ENCODE data around the gene ASB5. TPM values are rescaled to one million over a fixed set of nuclear protein-coding genes. Genes with fewer than 3 reads are reported as not detected.

ASB5 gene
- total and polyA plus RNA-seq, 10 of the 15 experiments (the other 5 are each of a cell fraction or from before 2014, with no cell fraction given): not detected

DNA sequence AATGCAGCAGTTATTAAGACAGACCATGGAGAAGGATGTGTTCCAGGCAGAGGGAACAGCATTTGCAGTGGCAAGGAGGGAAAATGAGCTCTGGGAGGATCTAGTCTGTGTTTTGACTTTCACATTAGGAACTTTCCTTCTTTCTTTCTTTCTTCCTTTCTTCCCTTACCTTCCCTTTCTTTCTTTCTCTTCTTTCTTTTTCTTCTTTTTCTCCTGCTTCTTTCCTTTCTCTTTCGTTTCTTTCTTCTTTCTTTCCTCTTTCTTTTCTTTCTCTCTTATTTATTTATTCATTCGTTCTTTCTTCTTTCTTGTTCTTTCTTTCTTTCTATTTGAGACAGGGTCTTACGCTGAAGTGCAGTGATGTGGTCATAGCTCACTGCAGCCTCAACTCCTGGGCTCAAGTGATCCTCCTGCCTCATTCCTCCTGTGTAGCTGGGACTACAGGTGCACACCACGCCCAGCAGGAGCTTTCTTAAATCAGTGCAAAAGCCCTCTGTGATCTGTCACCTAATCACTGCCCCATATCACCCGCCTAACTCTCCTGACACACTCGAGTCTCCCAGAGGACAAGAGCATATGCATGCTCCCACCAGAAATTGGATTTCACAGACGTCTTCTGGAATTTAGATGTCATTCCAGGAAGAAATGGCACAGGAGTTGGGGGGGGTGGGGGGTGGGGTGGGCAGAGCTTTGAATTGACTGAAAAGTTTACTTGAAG, 58.3 kb downstream of the ASB5 start:
- Histone ChIP-seq H3K4me3 (no peak overlapping the region), H3K4me1 (ENCODE audit: control insufficient read depth, insufficient read depth, low read length) (no peaks in the 10 kb centered on the region), H3K27me3 (replicated peaks in 1 of 2; ENCODE audit: control insufficient read depth in 2 of 2, insufficient read depth in 2 of 2, low read length in 1 of 2) (no peaks in the 10 kb centered on the region; a peak in 1 of 4 replicates), H3K9ac (ENCODE audit: control insufficient read depth, insufficient read depth, low read length) (no peak overlapping the region), H3K27ac (ENCODE audit: control insufficient read depth, insufficient read depth) (no peak overlapping the region), H4K20me1 (ENCODE audit: control insufficient read depth, insufficient read depth) (no peaks in the 10 kb centered on the region), H3K36me3 (ENCODE audit: control insufficient read depth in 2 of 2, insufficient read depth in 2 of 2, low read length in 1 of 2) (no peaks in the 10 kb centered on the region), H3K9me3 (replicated peaks; ENCODE audit: control insufficient read depth, insufficient read depth, low read length) (no peaks in the 10 kb centered on the region), H3K79me2 (ENCODE audit: control insufficient read depth, insufficient read depth, low read length) (no peaks in the 10 kb centered on the region), H3K4me2 (ENCODE audit: control insufficient read depth, insufficient read depth) (no peak overlapping the region), H2AFZ (ENCODE audit: control insufficient read depth, low read depth, low read length) (no peak overlapping the region)
- no TSS peak for BruUV-seq (replicated peaks)
- intact Hi-C loops (cut with micrococcal nuclease; ENCODE audit: unreplicated experiment) (no loop called here), in situ Hi-C loops (cut with MboI) (no loop called here)
- ChIA-PET POLR2A (no interaction called here), RAD21 (ENCODE audit: unreplicated experiment) (no interaction called here), SMC1A (ENCODE audit: uncharacterized antibody, unreplicated experiment) (interaction anchor here (1.3 kb wide), 1 partner anchor 9 kb away, joined by 3 read pairs; no protein-coding TSS in a partner anchor), CTCF (interaction anchor here (1.1 kb wide), 2 partner anchors 9 to 16 kb away, joined by 3 to 6 read pairs; partner anchors contain the start of gene SPATA4)
- WGBS (ENCODE audit: insufficient coverage, insufficient replicate concordance, low lambda C conversion rate, missing lambda C conversion rate): 56% methylated on average over 7 of the region's 7 CpGs
- no peak for FAIRE-seq
- ATAC-seq: no peak
- no peak for DNase-seq (ENCODE audit: low read depth, low spot score)
- no peak for TF ChIP-seq NFIC (IDR thresholded peaks at IDR 0.05; ENCODE audit: low read depth, low read length)
- no peak for TF ChIP-seq KDM1A (IDR thresholded peaks at IDR 0.05; ENCODE audit: borderline replicate concordance)
- no peak for TF ChIP-seq KAT2A (conservative IDR thresholded peaks at IDR 0.05; ENCODE audit: control insufficient read depth, low read depth, low read length)
- TF ChIP-seq ATF7 (IDR thresholded peaks at IDR 0.05; ENCODE audit: low read depth): no peak
- TF ChIP-seq, protein P1, sequence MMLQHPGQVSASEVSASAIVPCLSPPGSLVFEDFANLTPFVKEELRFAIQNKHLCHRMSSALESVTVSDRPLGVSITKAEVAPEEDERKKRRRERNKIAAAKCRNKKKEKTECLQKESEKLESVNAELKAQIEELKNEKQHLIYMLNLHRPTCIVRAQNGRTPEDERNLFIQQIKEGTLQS (IDR thresholded peaks at IDR 0.05; ENCODE audit: borderline replicate concordance, extremely low read depth, low read depth, low read length): no peak
- TF ChIP-seq, protein P2, sequence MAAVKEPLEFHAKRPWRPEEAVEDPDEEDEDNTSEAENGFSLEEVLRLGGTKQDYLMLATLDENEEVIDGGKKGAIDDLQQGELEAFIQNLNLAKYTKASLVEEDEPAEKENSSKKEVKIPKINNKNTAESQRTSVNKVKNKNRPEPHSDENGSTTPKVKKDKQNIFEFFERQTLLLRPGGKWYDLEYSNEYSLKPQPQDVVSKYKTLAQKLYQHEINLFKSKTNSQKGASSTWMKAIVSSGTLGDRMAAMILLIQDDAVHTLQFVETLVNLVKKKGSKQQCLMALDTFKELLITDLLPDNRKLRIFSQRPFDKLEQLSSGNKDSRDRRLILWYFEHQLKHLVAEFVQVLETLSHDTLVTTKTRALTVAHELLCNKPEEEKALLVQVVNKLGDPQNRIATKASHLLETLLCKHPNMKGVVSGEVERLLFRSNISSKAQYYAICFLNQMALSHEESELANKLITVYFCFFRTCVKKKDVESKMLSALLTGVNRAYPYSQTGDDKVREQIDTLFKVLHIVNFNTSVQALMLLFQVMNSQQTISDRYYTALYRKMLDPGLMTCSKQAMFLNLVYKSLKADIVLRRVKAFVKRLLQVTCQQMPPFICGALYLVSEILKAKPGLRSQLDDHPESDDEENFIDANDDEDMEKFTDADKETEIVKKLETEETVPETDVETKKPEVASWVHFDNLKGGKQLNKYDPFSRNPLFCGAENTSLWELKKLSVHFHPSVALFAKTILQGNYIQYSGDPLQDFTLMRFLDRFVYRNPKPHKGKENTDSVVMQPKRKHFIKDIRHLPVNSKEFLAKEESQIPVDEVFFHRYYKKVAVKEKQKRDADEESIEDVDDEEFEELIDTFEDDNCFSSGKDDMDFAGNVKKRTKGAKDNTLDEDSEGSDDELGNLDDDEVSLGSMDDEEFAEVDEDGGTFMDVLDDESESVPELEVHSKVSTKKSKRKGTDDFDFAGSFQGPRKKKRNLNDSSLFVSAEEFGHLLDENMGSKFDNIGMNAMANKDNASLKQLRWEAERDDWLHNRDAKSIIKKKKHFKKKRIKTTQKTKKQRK (IDR thresholded peaks at IDR 0.05; ENCODE audit: low read depth, low read length): no peak
- no peak for TF ChIP-seq TBL1XR1 (IDR thresholded peaks at IDR 0.05; ENCODE audit: low read depth, low read length)
- TF ChIP-seq, protein P3, sequence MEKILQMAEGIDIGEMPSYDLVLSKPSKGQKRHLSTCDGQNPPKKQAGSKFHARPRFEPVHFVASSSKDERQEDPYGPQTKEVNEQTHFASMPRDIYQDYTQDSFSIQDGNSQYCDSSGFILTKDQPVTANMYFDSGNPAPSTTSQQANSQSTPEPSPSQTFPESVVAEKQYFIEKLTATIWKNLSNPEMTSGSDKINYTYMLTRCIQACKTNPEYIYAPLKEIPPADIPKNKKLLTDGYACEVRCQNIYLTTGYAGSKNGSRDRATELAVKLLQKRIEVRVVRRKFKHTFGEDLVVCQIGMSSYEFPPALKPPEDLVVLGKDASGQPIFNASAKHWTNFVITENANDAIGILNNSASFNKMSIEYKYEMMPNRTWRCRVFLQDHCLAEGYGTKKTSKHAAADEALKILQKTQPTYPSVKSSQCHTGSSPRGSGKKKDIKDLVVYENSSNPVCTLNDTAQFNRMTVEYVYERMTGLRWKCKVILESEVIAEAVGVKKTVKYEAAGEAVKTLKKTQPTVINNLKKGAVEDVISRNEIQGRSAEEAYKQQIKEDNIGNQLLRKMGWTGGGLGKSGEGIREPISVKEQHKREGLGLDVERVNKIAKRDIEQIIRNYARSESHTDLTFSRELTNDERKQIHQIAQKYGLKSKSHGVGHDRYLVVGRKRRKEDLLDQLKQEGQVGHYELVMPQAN (conservative IDR thresholded peaks at IDR 0.05): no peak
- TF ChIP-seq, protein P4, sequence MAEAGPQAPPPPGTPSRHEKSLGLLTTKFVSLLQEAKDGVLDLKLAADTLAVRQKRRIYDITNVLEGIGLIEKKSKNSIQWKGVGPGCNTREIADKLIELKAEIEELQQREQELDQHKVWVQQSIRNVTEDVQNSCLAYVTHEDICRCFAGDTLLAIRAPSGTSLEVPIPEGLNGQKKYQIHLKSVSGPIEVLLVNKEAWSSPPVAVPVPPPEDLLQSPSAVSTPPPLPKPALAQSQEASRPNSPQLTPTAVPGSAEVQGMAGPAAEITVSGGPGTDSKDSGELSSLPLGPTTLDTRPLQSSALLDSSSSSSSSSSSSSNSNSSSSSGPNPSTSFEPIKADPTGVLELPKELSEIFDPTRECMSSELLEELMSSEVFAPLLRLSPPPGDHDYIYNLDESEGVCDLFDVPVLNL (IDR thresholded peaks at IDR 0.05; ENCODE audit: low read depth, low read length): no peak
- no peak for TF ChIP-seq RELA (IDR thresholded peaks at IDR 0.05; ENCODE audit: borderline replicate concordance, partially characterized antibody)
- TF ChIP-seq FOXM1 (IDR thresholded peaks at IDR 0.05; ENCODE audit: low read depth, low read length): no peak
- no peak for TF ChIP-seq RB1 (IDR thresholded peaks at IDR 0.05; ENCODE audit: borderline replicate concordance)
- no peak for TF ChIP-seq EZH2 (IDR thresholded peaks at IDR 0.05; ENCODE audit: borderline replicate concordance, control insufficient read depth, low read depth, low read length)
